ENCODE data around the gene DCTN3. TPM values are rescaled to one million over a fixed set of nuclear protein-coding genes. Genes with fewer than 3 reads are reported as not detected.

Gene DCTN3
- total and polyA plus RNA-seq, 9 of the 15 experiments (the other 6 are each of a cell fraction or from before 2014, with no cell fraction given): 11.0 to 51.0 (median 41.9) TPM

GRCh38 chr9:34611251-34611810 lies 9.0 kb downstream of the DCTN3 start:
- in situ Hi-C loops (cut with MboI): no loop called here
- Histone ChIP-seq H3K9me1 (ENCODE audit: control insufficient read depth, insufficient read depth, low read length) (no peaks in the 10 kb centered on the region), H2AFZ (ENCODE audit: low read depth, low read length) (peak overlapping the region; percentile 94), H3K4me1 (replicated peaks in 1 of 2; ENCODE audit: control insufficient read depth in 2 of 2, insufficient read depth in 2 of 2, low read length in 2 of 2) (peaks cover 7 to 19% of the 10 kb centered on the region in 2 experiments; a peak in 4 of 5 replicates), H3K4me3 (peak overlapping the region; percentile 60), H3K9ac (ENCODE audit: insufficient read depth in 1 of 2, low read depth in 2 of 2, low read length in 2 of 2) (peak overlapping the region; percentile 89 to 92), H4K20me1 (replicated peaks; ENCODE audit: control insufficient read depth, insufficient read depth, low read length) (no peaks in the 10 kb centered on the region; the same call in 1 of the 2 replicates), H3K9me3 (replicated peaks; ENCODE audit: control insufficient read depth, insufficient read depth, low read depth, low read length) (no peaks in the 10 kb centered on the region), H3K27me3 (ENCODE audit: control insufficient read depth in 2 of 2, insufficient read depth in 2 of 2, low read length in 2 of 2) (no peaks in the 10 kb centered on the region), H3K27ac (ENCODE audit: extremely low read depth, low read depth, low read length) (peak overlapping the region; percentile 86), H3K36me3 (ENCODE audit: control insufficient read depth, insufficient read depth, low read length) (peaks cover 15% of the 10 kb centered on the region; the same call in 1 of the 3 replicates), H3K79me2 (ENCODE audit: control insufficient read depth, insufficient read depth, low read length) (peaks cover 17% of the 10 kb centered on the region), H3K4me2 (ENCODE audit: insufficient read depth, low read length) (peak overlapping the region; percentile 93)
- ChIA-PET CTCF (ENCODE audit: low intra/inter-chr PET ratio) (interaction anchor here (2.8 kb wide), 1 partner anchor 91 kb away, joined by 15 read pairs; no protein-coding TSS in a partner anchor), POLR2A (interaction anchor here (0.6 to 1.3 kb wide), 4 partner anchors 9 to 180 kb away, joined by 4 read pairs; partner anchors contain the start of gene DCTN3)
- DNase-seq (ENCODE audit: extremely low read depth in 1 of 4, low spot score in 3 of 4): peak in 1 of 4 experiments; percentile 17
- intact Hi-C loops (cut with micrococcal nuclease): loop anchor here (10.0 kb wide), 1 partner anchor 93 kb away; no protein-coding TSS in a partner anchor
- peak; percentile 6 for FAIRE-seq
- BruUV-seq (replicated peaks): TSS peak; percentile 72
- peak; percentile 59 for ATAC-seq
- 15% methylated on average over 10 of the region's 10 CpGs for WGBS (ENCODE audit: insufficient coverage, low coverage, missing lambda C conversion rate)
- TF ChIP-seq SP1 (CRISPR knock-in tag; IDR thresholded peaks at IDR 0.05) (no peak), CHD7 (IDR thresholded peaks at IDR 0.05; ENCODE audit: low read depth, low read length) (no peak), ZNF57 (CRISPR knock-in tag; IDR thresholded peaks at IDR 0.05) (no peak), RBBP5 (IDR thresholded peaks at IDR 0.05; ENCODE audit: borderline replicate concordance, insufficient read depth, low read length, poor library complexity, severe bottlenecking) (no peak), KDM2B (CRISPR knock-in tag; IDR thresholded peaks at IDR 0.05) (no peak)
- TF ChIP-seq, protein P1, sequence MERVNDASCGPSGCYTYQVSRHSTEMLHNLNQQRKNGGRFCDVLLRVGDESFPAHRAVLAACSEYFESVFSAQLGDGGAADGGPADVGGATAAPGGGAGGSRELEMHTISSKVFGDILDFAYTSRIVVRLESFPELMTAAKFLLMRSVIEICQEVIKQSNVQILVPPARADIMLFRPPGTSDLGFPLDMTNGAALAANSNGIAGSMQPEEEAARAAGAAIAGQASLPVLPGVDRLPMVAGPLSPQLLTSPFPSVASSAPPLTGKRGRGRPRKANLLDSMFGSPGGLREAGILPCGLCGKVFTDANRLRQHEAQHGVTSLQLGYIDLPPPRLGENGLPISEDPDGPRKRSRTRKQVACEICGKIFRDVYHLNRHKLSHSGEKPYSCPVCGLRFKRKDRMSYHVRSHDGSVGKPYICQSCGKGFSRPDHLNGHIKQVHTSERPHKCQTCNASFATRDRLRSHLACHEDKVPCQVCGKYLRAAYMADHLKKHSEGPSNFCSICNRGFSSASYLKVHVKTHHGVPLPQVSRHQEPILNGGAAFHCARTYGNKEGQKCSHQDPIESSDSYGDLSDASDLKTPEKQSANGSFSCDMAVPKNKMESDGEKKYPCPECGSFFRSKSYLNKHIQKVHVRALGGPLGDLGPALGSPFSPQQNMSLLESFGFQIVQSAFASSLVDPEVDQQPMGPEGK (CRISPR knock-in tag; IDR thresholded peaks at IDR 0.05; ENCODE audit: borderline replicate concordance): no peak

Measured in K562 (cell line).